HepG2 (cell line): ENCODE results near the gene NDRG2. TPM values are rescaled to one million over a fixed set of nuclear protein-coding genes. Genes with fewer than 3 reads are reported as not detected.
A peak's percentile ranks its signal among the peaks of the same experiment; 100 is the strongest.

Experiments
- SALL2 ChIP-seq: sonication (generic); formaldehyde crosslinking; IDR thresholded peaks from 2 replicates; pipeline ENCODE4 v1.8.1; 2023; ENCODE audit warnings: mild to moderate bottlenecking, missing genetic modification reagents, inconsistent platforms
- SRY ChIP-seq: sonication (generic); formaldehyde crosslinking; IDR thresholded peaks from 2 replicates; pipeline ENCODE4 v1.8.0; 2022; ENCODE audit warnings: mild to moderate bottlenecking, missing genetic modification reagents
- ZNF660 ChIP-seq: sonication (generic); formaldehyde crosslinking; IDR thresholded peaks from 2 replicates; pipeline ENCODE4 v1.5.1; 2020; ENCODE audit warnings: mild to moderate bottlenecking, low read depth, missing genetic modification reagents, borderline replicate concordance
- ZNF766 ChIP-seq: sonication (generic); formaldehyde crosslinking; IDR thresholded peaks from 2 replicates; pipeline ENCODE4 v1.5.0; 2020; ENCODE audit warnings: missing genetic modification reagents, borderline replicate concordance
- ZNF788 ChIP-seq: sonication (generic); formaldehyde crosslinking; IDR thresholded peaks from 2 replicates; pipeline ENCODE4 v1.5.0; 2020; ENCODE audit warnings: mild to moderate bottlenecking, missing genetic modification reagents, borderline replicate concordance
- polyA plus RNA-seq, 8 experiments: library from polyadenylated mRNA; depleted of rRNA in 3 of 8; stranded (reverse) in 7 of 8; unstranded in 1 of 8; fragments of >200 nt; fragmentation: Illumina TruSeq in 4 of 8; extraction: Trizol in 4 of 8; gene quantifications; 2 replicates each; pipeline versions ENCODE4 v1.2.1 to v1.2.3, GENCODE V29; 2011 to 2016; ENCODE audit warnings: low read depth in 4 of 8, missing spikeins in 1 of 8, mixed read lengths in 1 of 8; ENCODE audit not compliant: insufficient read depth in 1 of 8
- total RNA-seq, 5 experiments: library from RNA; depleted of rRNA; stranded (reverse); fragments of >200 nt; fragmentation: Illumina TruSeq; extraction: Trizol; gene quantifications; 2 replicates each; pipeline ENCODE4 v1.2.3, GENCODE V29; 2016; ENCODE audit warnings: low read depth in 1 of 5
- TF ChIP-seq, protein P1 (sequence below): sonication (generic); formaldehyde crosslinking; IDR thresholded peaks from 2 replicates; pipeline ENCODE4 v1.5.0; 2020; ENCODE audit warnings: mild to moderate bottlenecking, missing genetic modification reagents, borderline replicate concordance

Gene NDRG2
- total and polyA plus RNA-seq, 2 of the 13 experiments (the other 11 are each of a cell fraction or from before 2014, with no cell fraction given), result 27.2 to 189 TPM

DNA sequence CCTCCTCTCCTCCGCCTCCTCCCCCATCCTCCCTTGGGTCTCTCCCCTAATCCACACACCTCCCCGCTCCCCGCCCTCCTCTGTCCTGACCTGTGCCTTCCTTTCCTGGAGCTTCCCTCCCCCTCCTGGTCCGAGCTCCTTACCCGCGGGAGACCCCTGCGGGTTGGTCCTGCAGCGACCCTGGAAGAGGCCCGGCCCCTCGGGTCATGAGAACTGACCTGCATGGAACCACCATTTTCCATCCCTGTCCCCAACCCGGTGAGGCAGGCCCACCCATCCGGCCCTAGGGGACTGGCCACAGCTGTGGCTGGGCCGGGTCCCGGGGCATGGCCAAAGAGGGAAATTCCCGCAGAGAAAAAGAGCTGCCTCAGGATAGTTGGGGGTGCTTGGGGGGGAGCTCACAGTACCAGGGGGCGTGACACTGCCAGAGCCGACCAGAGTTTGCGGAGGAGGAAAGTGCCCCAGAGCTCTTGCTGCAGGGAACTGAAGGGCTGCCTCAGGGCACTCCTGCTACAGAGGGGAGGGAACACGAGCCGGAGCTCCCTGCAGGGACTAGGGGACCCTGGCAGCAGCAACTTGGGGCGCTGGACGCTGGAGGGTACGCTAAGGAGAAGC lies 45.9 kb upstream of the NDRG2 start (continued):
- TF ChIP-seq, protein P1, sequence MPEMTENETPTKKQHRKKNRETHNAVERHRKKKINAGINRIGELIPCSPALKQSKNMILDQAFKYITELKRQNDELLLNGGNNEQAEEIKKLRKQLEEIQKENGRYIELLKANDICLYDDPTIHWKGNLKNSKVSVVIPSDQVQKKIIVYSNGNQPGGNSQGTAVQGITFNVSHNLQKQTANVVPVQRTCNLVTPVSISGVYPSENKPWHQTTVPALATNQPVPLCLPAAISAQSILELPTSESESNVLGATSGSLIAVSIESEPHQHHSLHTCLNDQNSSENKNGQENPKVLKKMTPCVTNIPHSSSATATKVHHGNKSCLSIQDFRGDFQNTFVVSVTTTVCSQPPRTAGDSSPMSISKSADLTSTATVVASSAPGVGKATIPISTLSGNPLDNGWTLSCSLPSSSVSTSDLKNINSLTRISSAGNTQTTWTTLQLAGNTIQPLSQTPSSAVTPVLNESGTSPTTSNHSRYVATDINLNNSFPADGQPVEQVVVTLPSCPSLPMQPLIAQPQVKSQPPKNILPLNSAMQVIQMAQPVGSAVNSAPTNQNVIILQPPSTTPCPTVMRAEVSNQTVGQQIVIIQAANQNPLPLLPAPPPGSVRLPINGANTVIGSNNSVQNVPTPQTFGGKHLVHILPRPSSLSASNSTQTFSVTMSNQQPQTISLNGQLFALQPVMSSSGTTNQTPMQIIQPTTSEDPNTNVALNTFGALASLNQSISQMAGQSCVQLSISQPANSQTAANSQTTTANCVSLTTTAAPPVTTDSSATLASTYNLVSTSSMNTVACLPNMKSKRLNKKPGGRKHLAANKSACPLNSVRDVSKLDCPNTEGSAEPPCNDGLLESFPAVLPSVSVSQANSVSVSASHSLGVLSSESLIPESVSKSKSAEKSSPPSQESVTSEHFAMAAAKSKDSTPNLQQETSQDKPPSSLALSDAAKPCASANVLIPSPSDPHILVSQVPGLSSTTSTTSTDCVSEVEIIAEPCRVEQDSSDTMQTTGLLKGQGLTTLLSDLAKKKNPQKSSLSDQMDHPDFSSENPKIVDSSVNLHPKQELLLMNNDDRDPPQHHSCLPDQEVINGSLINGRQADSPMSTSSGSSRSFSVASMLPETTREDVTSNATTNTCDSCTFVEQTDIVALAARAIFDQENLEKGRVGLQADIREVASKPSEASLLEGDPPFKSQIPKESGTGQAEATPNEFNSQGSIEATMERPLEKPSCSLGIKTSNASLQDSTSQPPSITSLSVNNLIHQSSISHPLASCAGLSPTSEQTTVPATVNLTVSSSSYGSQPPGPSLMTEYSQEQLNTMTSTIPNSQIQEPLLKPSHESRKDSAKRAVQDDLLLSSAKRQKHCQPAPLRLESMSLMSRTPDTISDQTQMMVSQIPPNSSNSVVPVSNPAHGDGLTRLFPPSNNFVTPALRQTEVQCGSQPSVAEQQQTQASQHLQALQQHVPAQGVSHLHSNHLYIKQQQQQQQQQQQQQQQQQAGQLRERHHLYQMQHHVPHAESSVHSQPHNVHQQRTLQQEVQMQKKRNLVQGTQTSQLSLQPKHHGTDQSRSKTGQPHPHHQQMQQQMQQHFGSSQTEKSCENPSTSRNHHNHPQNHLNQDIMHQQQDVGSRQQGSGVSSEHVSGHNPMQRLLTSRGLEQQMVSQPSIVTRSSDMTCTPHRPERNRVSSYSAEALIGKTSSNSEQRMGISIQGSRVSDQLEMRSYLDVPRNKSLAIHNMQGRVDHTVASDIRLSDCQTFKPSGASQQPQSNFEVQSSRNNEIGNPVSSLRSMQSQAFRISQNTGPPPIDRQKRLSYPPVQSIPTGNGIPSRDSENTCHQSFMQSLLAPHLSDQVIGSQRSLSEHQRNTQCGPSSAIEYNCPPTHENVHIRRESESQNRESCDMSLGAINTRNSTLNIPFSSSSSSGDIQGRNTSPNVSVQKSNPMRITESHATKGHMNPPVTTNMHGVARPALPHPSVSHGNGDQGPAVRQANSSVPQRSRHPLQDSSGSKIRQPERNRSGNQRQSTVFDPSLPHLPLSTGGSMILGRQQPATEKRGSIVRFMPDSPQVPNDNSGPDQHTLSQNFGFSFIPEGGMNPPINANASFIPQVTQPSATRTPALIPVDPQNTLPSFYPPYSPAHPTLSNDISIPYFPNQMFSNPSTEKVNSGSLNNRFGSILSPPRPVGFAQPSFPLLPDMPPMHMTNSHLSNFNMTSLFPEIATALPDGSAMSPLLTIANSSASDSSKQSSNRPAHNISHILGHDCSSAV (CRISPR knock-in tag), result no peak
- TF ChIP-seq ZNF766 (CRISPR knock-in tag) (0 out of 2 replicates have a peak, but pooled peaks have one; percentile 41), ZNF660 (CRISPR knock-in tag) (no peak), SRY (CRISPR knock-in tag) (0 out of 2 replicates have a peak, but pooled peaks have one; percentile 75), SALL2 (0 out of 2 replicates have a peak, but pooled peaks have one; percentile 70), ZNF788 (peak; percentile 10; the same call in 1 of the 2 replicates)
- TF ChIP-seq, all 625 proteins: peak for 151
